ENCODE data around the gene DRAP1.

Gene DRAP1

GRCh38 chr11:65906602-65907001 lies 12.6 kb upstream of the DRAP1 start:
- DNase-seq, result no peak

GRCh38 chr11:65907878-65908277 lies 11.3 kb upstream of the DRAP1 start:
- no peak for DNase-seq

GRCh38 chr11:65911682-65912568 lies 7.3 kb upstream of the DRAP1 start:
- DNase-seq, result no peak

- DNase-seq, result no peak
These were observed 6.4 kb upstream of the DRAP1 start for GRCh38 chr11:65912845-65913244.

GRCh38 chr11:65915101-65915820 lies 4.0 kb upstream of the DRAP1 start:
- DNase-seq, result no peak

- DNase-seq, result no peak
These were observed 3.4 kb upstream of the DRAP1 start for GRCh38 chr11:65915821-65916251.

GRCh38 chr11:65916391-65916790 lies 2.8 kb upstream of the DRAP1 start:
- DNase-seq, result no peak

- no peak for DNase-seq
These were observed 2.2 kb upstream of the DRAP1 start for GRCh38 chr11:65917077-65917433.

- no peak for DNase-seq
These were observed 1.6 kb upstream of the DRAP1 start for GRCh38 chr11:65917434-65918210.

- DNase-seq, result no peak
These were observed 750 bp upstream of the DRAP1 start, which contains the start of gene C11orf68 for GRCh38 chr11:65918211-65919140. C11orf68 (minus strand) TSS chr11:65919062; CDS start chr11:65919031, 31 bp downstream.

GRCh38 chr11:65919573-65920371 lies 546 bp downstream of the DRAP1 start:
- peak; percentile 62 to 71 for DNase-seq

- DNase-seq, result no peak
These were observed 1.2 kb downstream of the DRAP1 start for GRCh38 chr11:65920372-65920802.

- DNase-seq, result no peak
These were observed 1.9 kb downstream of the DRAP1 start for GRCh38 chr11:65921033-65921555.

- no peak for DNase-seq
These were observed 2.6 kb downstream of the DRAP1 start for GRCh38 chr11:65921876-65922275.

GRCh38 chr11:65922565-65922964 lies 3.3 kb downstream of the DRAP1 start:
- no peak for DNase-seq

- DNase-seq, result no peak
These were observed 6.2 kb downstream of the DRAP1 start for GRCh38 chr11:65925397-65925796.

- peak; percentile 74 to 75 for DNase-seq
These were observed 8.7 kb downstream of the DRAP1 start for GRCh38 chr11:65927904-65928397.

- DNase-seq, result no peak
These were observed 9.4 kb downstream of the DRAP1 start for GRCh38 chr11:65928667-65929066.

- no peak for DNase-seq
These were observed 12.7 kb downstream of the DRAP1 start for GRCh38 chr11:65931773-65932557.

- DNase-seq, result no peak
These were observed 13.3 kb downstream of the DRAP1 start for GRCh38 chr11:65932558-65932919.
